HFF-Myc (cell line): ENCODE results near the gene KRIT1.

Experiments
- DNase-seq: peaks from one replicate; pipeline ENCODE4 v3.0.0-alpha.2; 2011; ENCODE audit warnings: low read depth; ENCODE audit errors: extremely low read depth
- H3K4me3 ChIP-seq: replicated peaks from 2 replicates; pipeline ENCODE4 v1.5.1; 2011; ENCODE audit warnings: low read depth, mild to moderate bottlenecking, control low read depth, low read length
- TF ChIP-seq, protein P1 (sequence below): IDR thresholded peaks from 2 replicates; pipeline ENCODE4 v1.5.1; 2012; ENCODE audit warnings: mild to moderate bottlenecking, low read depth, low read length, control low read depth; ENCODE audit errors: missing control alignments

The KRIT1 gene

DNA sequence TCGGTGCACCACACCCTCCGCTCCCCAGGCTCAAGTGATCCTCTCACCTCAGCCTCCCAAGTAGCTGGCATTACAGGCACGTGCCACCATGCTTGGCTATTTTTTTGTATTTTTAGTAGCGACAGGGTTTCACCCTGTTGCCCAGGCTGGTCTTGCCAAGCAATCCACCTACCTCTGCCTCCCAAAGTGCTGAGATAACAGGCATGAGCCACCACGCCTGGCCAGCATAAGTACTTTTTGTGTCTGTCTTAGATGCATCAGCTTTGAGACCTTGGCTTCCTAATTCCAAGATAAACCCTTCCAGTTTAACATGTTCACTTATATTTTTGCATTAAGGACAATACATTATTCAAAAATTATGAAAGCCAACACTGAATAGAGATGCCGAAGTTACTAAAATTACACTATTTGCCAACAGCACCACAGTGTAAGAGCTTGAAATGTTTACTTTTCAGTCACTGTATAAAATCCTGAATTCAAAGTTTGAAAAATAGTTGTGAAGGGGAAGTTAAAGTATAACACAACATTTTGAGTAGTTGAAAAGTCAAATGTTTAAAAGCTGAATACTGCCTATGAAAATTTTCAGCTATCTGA, 36.6 kb upstream of the KRIT1 start:
- no peak overlapping the region for H3K4me3 ChIP-seq
- TF ChIP-seq, protein P1, sequence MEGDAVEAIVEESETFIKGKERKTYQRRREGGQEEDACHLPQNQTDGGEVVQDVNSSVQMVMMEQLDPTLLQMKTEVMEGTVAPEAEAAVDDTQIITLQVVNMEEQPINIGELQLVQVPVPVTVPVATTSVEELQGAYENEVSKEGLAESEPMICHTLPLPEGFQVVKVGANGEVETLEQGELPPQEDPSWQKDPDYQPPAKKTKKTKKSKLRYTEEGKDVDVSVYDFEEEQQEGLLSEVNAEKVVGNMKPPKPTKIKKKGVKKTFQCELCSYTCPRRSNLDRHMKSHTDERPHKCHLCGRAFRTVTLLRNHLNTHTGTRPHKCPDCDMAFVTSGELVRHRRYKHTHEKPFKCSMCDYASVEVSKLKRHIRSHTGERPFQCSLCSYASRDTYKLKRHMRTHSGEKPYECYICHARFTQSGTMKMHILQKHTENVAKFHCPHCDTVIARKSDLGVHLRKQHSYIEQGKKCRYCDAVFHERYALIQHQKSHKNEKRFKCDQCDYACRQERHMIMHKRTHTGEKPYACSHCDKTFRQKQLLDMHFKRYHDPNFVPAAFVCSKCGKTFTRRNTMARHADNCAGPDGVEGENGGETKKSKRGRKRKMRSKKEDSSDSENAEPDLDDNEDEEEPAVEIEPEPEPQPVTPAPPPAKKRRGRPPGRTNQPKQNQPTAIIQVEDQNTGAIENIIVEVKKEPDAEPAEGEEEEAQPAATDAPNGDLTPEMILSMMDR: no peak
- no peak for DNase-seq

DNA sequence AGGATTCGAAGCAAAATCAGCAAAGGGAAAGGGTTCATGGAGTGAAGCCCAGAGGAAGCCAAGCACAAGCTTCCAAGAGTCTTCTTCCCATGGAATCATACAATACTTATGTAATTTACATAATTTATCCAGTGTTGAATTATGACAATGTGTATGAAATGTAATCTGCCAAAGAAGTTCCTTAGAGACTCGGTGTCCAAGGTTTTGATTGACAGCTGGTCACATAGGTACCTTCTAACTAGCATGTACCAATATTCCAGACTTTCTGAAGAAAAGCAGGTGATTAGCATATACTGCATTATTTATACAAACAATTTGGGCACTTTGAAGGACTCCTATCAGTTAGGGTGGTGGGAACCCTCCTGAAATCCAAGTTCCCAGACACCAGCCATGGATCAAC, 35.3 kb upstream of the KRIT1 start:
- TF ChIP-seq, protein P1: no peak
- no peak for DNase-seq
- H3K4me3 ChIP-seq: no peak overlapping the region

- DNase-seq: no peak
- H3K4me3 ChIP-seq: no peak overlapping the region
- TF ChIP-seq, protein P1: no peak
Observed at GRCh38 chr7:92279396-92280031, 33.8 kb upstream of the KRIT1 start.

GRCh38 chr7:92276460-92276864, 30.7 kb upstream of the KRIT1 start:
- DNase-seq: no peak
- no peak overlapping the region for H3K4me3 ChIP-seq
- TF ChIP-seq, protein P1: no peak

DNA sequence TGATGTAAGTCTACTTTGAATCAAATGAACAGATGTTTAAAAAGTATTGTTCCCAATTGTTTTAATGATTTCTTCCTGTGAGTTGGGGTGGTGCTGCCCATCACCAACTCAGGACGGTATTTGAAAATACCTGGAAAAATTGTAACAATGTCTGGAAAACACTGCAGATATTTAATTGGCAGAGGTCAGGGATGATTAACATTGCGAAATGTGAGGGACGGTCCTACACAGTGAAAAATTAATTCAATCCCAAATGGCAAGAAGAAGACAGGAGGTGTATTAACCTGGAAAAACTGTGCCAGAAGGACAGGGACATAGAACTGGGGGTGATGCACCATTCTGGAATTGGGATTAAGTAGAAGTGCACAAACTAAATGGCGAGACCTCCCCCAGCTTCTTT, 29.6 kb upstream of the KRIT1 start:
- no peak overlapping the region for H3K4me3 ChIP-seq
- TF ChIP-seq, protein P1: no peak
- DNase-seq: no peak

- TF ChIP-seq, protein P1: no peak
- no peak overlapping the region for H3K4me3 ChIP-seq
- DNase-seq: no peak
Observed at GRCh38 chr7:92268921-92269320, 23.2 kb upstream of the KRIT1 start.
